Thymus (tissue), 11 donors: ENCODE measurements around the gene DPF3. TPM values are rescaled to one million over a fixed set of nuclear protein-coding genes. Genes with fewer than 3 reads are reported as not detected.

Source experiments
- DNase-seq, 9 donors: peaks; one replicate each; pipeline ENCODE4 v3.0.0-alpha.2; 2013; ENCODE audit warnings: low spot score in 9 of 9, low read depth in 6 of 9, missing footprints in 1 of 9
- H3K27ac ChIP-seq, 2 donors: one replicate each; pipeline ENCODE4 v1.5.1; 2013; ENCODE audit warnings: control low read depth in 1 of 2, low read depth in 1 of 2, low read length in 1 of 2, mild to moderate bottlenecking in 1 of 2, moderate library complexity in 1 of 2
- H3K27me3 ChIP-seq, 2 donors: one replicate each; pipeline ENCODE4 v1.5.1; 2013; ENCODE audit warnings: low read length in 1 of 2; ENCODE audit not compliant: control insufficient read depth in 2 of 2, insufficient read depth in 1 of 2
- H3K36me3 ChIP-seq, 2 donors: one replicate each; pipeline ENCODE4 v1.5.1; 2013; ENCODE audit warnings: low read length in 1 of 2, mild to moderate bottlenecking in 1 of 2, moderate library complexity in 1 of 2; ENCODE audit not compliant: control insufficient read depth in 2 of 2, insufficient read depth in 2 of 2
- H3K4me1 ChIP-seq, 2 donors: one replicate each; pipeline ENCODE4 v1.5.1; 2013; ENCODE audit warnings: low read length in 2 of 2; ENCODE audit not compliant: control insufficient read depth in 2 of 2, insufficient read depth in 2 of 2
- H3K4me3 ChIP-seq, 2 donors: one replicate each; pipeline ENCODE4 v1.5.1; 2013; ENCODE audit warnings: low read length in 2 of 2, control low read depth in 1 of 2, mild to moderate bottlenecking in 1 of 2
- H3K9me3 ChIP-seq, 2 donors: one replicate each; pipeline ENCODE4 v1.5.1; 2013; ENCODE audit warnings: low read length in 1 of 2, mild to moderate bottlenecking in 1 of 2; ENCODE audit not compliant: control insufficient read depth in 2 of 2, insufficient read depth in 1 of 2
- WGBS: extraction: QIAGEN DNeasy Blood & Tissue Kit; methylation state at CpG from one replicate; pipeline ENCODE4 v1.1.7; 2013; 5-methylcytosine and 5-hydroxymethylcytosine counted together
- polyA plus RNA-seq: library from polyadenylated mRNA; stranded (reverse); fragments of 200-250 nt; gene quantifications from one replicate; pipeline ENCODE4 v1.2.3, GENCODE V29; 2013
- total RNA-seq: library from RNA; stranded (reverse); fragments of 120-200 nt; gene quantifications from one replicate; pipeline ENCODE4 v1.2.4, GENCODE V29; 2013
- donor health status: healthy.

DPF3 gene
- total and polyA plus RNA-seq, 2 donors: 0.46 to 1.6 TPM

- WGBS: 89% methylated on average over 27 of the region's 27 CpGs
- Histone ChIP-seq H3K9me3 (no peaks in the 10 kb centered on the region), H3K27ac (no peak overlapping the region), H3K27me3 (no peaks in the 10 kb centered on the region), H3K4me1 (peaks cover 0 to 5% of the 10 kb centered on the region in 2 donors), H3K4me3 (no peak overlapping the region), H3K36me3 (no peaks in the 10 kb centered on the region)
- no peak for DNase-seq
Measured at GRCh38 chr14:72679536-72680151, 214.3 kb downstream of the DPF3 start.

GRCh38 chr14:72679141-72679535 lies 214.8 kb downstream of the DPF3 start:
- no peak for DNase-seq
- Histone ChIP-seq H3K9me3 (no peaks in the 10 kb centered on the region), H3K27ac (no peak overlapping the region), H3K4me1 (peaks cover 0 to 5% of the 10 kb centered on the region in 2 donors), H3K4me3 (no peak overlapping the region), H3K27me3 (no peaks in the 10 kb centered on the region), H3K36me3 (no peaks in the 10 kb centered on the region)
- WGBS: 90% methylated on average over 14 of the region's 14 CpGs

DNA sequence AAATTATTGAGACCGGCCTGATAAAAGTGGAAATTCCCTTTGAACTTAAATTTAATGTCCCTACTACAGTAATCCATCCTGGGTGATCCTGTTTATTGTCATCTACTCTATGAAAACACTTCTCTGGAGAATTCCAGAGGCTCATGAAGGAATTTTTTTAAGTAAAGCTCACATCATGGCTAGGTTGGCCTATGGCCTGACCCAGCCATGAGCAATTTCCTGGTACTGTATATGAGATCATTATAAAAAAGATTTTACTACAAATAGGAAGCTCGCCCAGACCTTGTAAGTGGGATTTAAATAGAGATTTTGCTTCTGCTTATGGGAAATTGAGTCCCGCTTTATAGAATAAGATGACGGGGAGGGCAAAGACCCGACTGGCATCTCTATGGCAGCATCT lies 215.5 kb downstream of the DPF3 start:
- WGBS: 87% methylated on average over 5 of the region's 5 CpGs
- Histone ChIP-seq H3K4me3 (no peak overlapping the region), H3K9me3 (no peaks in the 10 kb centered on the region), H3K27me3 (no peaks in the 10 kb centered on the region), H3K4me1 (peaks cover 0 to 5% of the 10 kb centered on the region in 2 donors), H3K27ac (no peak overlapping the region), H3K36me3 (no peaks in the 10 kb centered on the region)
- DNase-seq: no peak

GRCh38 chr14:72677664-72678063 lies 216.2 kb downstream of the DPF3 start:
- Histone ChIP-seq H3K27me3 (no peaks in the 10 kb centered on the region), H3K36me3 (no peaks in the 10 kb centered on the region), H3K9me3 (no peaks in the 10 kb centered on the region), H3K4me1 (peaks cover 0 to 5% of the 10 kb centered on the region in 2 donors), H3K27ac (no peak overlapping the region), H3K4me3 (no peak overlapping the region)
- 95% methylated on average over 4 of the region's 4 CpGs for WGBS
- no peak for DNase-seq

DNA sequence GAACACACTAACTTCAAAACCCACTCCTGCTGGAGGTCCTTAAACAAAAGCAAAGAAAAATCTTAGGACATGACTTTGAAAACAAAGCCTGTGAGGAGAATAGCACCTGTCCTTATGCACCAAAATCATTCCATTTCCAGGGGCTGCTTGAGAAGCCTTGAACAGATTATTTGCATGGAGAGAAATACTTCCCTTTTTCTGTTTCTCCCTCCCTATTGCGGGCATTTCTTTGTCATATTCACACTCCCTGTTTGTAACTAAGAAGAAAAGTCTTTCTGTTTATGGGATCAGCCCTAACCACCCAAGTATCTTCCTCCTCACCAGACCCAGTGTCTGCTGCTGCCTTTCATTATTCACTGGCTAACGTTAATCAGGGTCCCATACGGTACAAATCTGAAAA lies 218.8 kb downstream of the DPF3 start:
- H3K27me3 ChIP-seq: no peaks in the 10 kb centered on the region
- no peak overlapping the region for H3K4me3 ChIP-seq
- H3K9me3 ChIP-seq: no peaks in the 10 kb centered on the region
- H3K36me3 ChIP-seq: no peaks in the 10 kb centered on the region
- no peak for DNase-seq
- H3K4me1 ChIP-seq: peaks cover 0 to 5% of the 10 kb centered on the region in 2 donors
- no peak overlapping the region for H3K27ac ChIP-seq
- 30% methylated on average over 3 of the region's 3 CpGs for WGBS

DNA sequence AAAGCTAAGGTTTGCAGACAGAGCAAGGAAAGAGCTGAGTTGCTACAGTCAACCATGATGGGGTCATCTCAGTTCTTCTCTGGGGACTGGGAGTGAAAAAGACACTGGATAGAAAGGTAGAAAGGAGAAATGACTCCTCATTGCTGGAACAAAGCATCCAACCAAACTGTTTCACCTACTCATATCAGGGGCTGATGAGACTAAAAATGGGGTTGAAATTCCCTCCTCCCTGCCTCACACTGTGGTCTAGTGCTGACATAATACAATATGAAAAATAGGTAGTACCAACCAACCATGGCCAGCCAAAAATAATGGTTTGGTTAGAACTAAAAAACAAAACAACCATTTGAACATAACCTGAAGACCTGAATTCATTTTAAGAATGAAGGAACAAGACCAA lies 220.7 kb downstream of the DPF3 start:
- DNase-seq: no peak
- Histone ChIP-seq H3K4me1 (no peaks in the 10 kb centered on the region), H3K27ac (no peak overlapping the region), H3K36me3 (no peaks in the 10 kb centered on the region), H3K4me3 (no peak overlapping the region), H3K9me3 (no peaks in the 10 kb centered on the region), H3K27me3 (no peaks in the 10 kb centered on the region)

- Histone ChIP-seq H3K27ac (no peak overlapping the region), H3K27me3 (no peaks in the 10 kb centered on the region), H3K4me1 (peaks cover 0 to 3% of the 10 kb centered on the region in 2 donors), H3K4me3 (no peak overlapping the region), H3K36me3 (no peaks in the 10 kb centered on the region), H3K9me3 (no peaks in the 10 kb centered on the region)
- WGBS: 41% methylated on average over 1 of the region's 1 CpG
- DNase-seq: no peak
Measured at GRCh38 chr14:72666610-72667009, 227.3 kb downstream of the DPF3 start.

- Histone ChIP-seq H3K4me1 (peaks cover 0 to 7% of the 10 kb centered on the region in 2 donors), H3K36me3 (no peaks in the 10 kb centered on the region), H3K4me3 (no peak overlapping the region), H3K27me3 (no peaks in the 10 kb centered on the region), H3K9me3 (no peaks in the 10 kb centered on the region), H3K27ac (no peak overlapping the region)
- no peak for DNase-seq
- 81% methylated on average over 3 of the region's 3 CpGs for WGBS
Measured at GRCh38 chr14:72665259-72665658, 228.6 kb downstream of the DPF3 start.

- WGBS: 97% methylated on average over 4 of the region's 4 CpGs
- no peak overlapping the region for H3K27ac ChIP-seq
- DNase-seq: no peak
- H3K9me3 ChIP-seq: no peaks in the 10 kb centered on the region
- H3K4me3 ChIP-seq: no peak overlapping the region
- H3K36me3 ChIP-seq: no peaks in the 10 kb centered on the region
- H3K27me3 ChIP-seq: no peaks in the 10 kb centered on the region
- peaks cover 0 to 7% of the 10 kb centered on the region in 2 donors for H3K4me1 ChIP-seq
Measured at GRCh38 chr14:72664651-72665050, 229.2 kb downstream of the DPF3 start.
